IPS-NIHi7 (cell line): ENCODE measurements around the gene C2CD4C.
"Not testable (repeated sequence)": the region's sequence is repeated elsewhere in the genome, so short reads cannot be mapped to it uniquely, and the experiment has no call there.

Experiments used
- DNase-seq: peaks from one replicate; pipeline ENCODE4 v3.0.0; 2012; ENCODE audit warnings: mixed read lengths; ENCODE audit errors: extremely low spot score

C2CD4C gene

GRCh38 chr19:400976-401865 lies 7.7 kb downstream of the C2CD4C start:
- DNase-seq, result no peak

- DNase-seq, result no peak
These were observed 9.6 kb downstream of the C2CD4C start for GRCh38 chr19:399370-399769.

DNA sequence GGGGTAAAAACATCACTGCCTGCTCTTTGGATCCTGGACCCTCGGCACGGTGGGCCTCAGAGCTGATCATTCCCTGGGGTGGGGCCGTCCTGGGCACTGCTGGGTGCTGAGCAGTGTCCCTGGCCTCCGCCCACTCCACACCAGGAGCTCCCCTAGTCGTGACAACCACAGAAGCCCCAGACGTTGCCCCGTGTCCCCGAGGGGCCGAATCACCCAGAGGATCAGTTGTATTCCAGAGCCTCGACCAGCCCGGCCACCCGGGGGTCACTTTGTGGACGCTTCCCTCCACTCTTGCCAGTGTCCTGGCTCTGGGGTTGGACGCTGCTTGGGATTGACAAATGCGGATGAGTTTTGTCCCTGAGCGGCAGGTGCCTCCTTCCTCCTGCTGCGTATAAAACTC lies 10.2 kb downstream of the C2CD4C start:
- DNase-seq, result no peak

DNA sequence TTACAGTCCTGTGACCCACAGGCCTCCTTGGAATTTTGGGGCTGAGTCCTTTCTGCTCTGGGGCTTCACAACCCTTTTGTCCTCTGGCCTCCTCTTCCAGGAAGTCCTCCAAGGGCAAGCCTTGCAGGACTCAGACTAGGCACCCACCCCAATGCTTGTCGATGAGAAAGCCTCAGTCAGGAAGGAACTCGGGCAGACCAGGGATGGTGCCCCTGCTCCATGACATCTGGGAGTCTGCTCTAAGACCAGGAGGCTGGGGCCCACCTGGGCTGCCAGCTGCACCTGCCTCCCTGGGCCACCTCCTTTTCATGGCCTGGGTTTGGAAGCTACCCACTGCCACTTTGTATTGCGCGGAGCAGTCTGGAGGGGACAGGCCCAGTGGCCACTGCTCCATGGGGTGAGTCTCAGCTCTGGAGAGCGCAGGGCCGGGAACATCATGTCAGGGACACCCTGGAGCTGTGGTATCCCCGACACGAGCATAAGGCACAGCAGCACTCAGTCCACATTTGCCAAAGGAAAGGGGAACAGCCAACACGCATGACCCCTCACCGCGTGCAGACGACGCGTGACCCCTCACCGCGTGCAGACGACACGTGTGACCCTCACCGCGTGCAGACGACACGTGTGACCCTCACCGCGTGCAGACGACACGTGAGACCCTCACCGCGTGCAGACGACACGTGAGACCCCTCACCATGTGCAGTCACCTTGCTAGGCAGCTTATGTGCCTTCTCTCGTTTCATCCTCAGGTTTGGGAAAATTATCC lies 10.8 kb downstream of the C2CD4C start:
- no peak for DNase-seq

DNA sequence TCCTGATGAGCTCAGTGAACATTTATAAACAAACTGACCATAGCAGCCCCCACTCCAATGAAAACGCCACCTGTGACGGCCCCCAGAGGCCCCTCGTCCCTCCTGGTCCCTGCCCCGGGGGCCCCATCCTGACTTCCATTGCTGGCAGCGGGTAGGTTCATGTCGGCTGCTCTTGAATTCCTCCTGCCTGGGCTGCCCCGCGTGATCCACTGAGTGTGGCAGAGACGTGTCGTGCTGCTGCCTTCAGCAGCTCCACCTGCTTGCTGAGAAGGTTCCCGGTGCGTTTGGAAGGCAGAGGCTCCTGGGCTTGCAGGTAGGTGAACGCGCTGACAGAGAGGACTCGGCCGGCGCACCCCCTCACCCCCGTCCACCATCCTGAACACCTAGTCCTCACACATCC lies 11.6 kb downstream of the C2CD4C start:
- no peak for DNase-seq

DNA sequence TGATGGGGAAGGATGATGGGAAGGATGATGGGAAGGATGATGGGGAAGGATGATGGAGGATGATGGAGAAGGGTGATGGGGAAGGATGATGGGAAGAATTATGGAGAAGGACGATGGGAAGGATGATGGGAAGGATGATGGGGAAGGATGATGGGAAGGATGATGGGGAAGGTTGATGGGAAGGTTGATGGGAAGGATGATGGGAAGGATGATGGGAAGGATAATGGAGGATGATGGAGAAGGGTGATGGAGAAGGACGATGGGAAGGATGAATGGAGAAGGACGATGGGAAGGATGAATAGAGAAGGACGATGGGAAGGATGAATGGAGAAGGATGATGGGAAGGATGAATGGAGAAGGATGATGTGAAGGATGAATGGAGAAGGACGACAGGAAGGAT lies 13.5 kb downstream of the C2CD4C start:
- DNase-seq, result no peak

DNA sequence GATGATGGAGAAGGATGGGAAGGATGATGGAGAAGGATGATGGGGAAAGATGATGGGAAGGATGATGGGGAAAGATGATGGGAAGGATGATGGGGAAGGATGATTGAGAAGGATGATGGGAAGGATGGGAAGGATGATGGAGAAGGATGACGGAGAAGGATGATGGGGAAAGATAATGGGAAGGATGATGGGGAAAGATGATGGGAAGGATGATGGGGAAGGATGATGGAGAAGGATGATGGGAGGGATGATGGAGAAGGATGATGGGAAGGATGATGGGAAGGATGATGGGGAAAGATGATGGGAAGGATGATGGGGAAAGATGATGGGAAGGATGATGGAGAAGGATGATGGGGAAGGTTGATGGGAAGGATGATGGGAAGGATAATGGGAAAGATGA lies 14.1 kb downstream of the C2CD4C start:
- not testable (repeated sequence) for DNase-seq

DNA sequence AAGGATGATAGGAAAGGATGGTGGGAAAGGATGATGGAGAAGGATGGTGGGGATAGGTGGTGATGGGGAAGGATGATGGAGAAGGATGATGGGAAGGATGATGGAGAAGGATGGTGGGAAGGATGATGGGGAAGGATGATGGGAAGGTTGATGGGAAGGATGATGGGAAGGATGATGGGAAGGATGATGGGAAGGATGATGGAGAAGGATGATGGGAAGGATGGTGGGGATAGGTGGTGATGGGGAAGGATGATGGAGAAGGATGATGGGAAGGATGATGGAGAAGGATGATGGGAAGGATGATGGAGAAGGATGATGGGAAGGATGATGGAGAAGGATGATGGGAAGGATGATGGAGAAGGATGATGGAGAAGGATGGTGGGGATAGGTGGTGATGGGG lies 15.4 kb downstream of the C2CD4C start:
- not testable (repeated sequence) for DNase-seq

DNA sequence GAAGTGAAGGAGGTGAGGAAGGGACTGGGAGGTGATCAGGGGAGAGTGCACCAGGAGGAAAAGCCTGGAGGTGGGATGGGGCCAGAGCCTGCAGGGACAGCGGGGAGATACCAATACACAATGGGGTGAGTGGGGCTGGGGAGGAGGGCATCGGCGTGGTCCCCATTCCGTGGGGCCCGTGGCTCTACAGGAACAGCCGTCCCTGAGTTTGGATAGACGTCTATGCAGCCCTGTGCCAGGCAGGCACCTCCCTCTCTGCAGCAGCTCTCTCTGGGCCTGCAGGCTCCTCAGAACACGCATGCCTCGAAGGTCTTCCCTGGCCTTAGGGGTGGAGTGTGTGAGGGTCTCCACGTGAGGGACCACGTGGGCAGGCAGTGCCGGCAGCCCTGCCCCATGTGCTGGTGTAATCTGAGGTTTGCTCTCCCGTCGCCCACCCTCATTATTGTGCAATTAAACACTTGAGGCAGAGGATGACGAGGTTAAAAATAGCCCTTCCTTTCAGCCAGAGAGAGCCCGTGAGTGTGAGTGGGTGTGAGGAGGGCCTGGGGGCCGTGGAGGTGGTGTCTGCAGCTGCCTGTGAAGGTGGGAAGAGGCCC lies 16.5 kb downstream of the C2CD4C start:
- no peak for DNase-seq

DNA sequence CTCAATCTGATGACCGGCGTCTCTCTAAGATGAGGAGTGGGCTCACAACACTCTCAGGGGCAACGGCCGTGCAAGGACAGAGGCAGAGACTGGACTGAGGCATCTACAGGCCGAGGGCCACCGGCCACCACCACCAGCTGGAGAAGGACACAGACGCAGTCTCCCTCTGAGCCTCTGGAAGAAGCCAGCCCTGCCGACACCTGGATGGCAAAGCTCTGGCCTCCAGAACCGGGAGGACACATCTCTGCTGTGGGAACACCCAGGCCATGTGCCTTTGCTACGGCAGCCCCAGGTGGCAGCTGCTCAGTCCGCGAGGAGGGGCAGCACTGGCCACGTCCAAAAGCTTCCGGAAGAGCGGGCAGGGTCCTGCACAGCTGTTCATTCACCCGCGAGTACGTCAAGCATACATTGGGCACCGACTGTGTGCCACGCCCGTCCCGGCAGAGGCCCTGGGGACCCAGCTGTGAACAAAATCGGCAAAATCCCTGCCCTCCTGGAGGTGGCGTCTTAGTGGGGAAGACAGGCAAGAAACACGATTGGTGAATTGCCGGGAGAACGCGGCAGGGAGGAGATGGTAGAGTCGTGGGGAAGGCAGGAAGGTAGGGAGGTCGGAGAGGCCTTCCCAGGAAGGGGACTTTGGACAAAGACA lies 17.1 kb downstream of the C2CD4C start:
- DNase-seq, result no peak

DNA sequence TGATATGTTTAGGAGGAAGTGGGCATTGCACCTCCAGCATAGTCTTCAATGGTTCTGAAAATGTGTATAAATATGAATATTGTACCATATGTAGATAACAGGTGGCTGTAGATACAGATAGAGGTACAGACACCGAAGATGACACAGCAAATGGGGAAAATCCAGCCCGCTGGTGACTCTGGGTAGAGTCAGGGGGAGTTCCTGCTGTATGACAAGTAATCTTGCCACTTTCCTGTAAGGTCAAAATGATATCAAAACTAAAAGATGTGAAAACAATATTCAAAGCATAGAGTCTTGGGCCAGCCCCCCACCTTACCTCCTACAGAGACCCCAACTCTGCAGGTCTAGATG lies 17.8 kb downstream of the C2CD4C start:
- no peak for DNase-seq

DNA sequence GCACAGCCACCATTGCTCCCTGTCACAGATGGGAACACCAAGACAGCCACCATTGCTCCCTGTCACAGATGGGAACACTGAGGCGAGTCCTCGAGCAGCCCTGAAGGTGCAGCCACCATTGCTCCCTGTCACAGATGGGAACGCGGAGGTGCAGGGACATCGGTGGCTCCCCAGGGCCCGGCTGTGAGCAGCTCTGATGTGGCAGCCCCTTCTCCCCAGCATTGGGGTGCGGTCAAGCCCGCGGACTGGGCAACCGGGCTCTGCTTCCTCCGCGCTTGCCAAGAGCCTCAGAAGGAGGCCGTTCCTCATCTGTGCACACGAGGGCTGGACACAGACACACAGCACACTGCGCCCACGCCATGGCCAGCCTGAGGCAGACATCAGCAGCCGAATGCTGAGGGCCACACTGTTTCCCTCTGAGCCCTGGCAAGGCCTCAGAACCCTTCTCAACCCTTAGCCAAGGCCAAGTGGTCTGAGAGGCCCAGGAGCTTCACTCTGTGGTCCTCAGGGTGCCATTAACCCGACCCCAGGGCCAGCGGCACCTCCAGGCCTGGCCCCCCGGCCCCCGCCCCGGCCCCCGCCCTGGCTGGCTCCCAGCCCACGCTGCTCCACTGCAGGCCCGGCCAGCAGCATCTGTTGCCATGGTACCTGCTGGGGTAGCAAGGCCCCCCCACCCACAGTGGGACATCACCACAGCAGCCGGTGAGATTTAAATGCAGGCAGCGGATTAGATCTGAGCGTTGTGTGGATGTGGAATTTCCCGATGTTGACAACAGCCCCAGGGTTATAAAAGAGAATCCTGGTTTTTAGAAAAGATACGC lies 18.4 kb downstream of the C2CD4C start:
- DNase-seq, result no peak

- no peak for DNase-seq
These were observed 19.0 kb downstream of the C2CD4C start for GRCh38 chr19:389935-390289.

DNA sequence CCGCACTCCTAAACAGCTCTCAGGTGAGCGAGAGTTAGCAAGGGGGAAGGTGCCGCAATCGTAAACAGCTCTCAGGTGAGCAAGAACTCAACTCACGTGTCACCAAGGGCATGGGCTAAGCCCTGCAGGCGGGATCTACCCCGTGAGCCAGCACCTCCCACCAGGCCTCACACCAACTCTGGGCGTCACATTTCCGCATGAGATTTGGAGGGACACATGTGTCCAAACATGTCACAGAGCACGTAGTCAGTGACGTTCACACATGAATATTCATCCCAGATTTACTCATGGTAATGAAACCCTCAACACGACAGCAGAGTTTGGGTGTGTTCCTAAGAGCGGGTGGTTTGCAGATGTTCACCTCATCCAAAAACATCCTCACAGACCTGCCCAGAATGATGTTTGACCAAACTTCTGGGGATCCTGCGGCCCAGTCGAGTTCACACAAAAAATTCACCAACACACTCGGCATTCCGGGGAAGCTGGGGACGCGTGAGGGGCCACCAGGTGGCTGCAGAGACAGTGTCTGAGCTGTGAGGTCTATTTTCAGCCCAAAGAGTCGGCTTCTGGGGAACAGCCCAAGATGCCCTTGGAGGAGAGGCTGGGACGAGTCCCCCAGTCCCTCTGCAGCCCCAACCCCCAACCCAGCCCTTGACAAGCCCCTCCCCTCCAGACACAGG lies 19.6 kb downstream of the C2CD4C start:
- DNase-seq, result no peak

DNA sequence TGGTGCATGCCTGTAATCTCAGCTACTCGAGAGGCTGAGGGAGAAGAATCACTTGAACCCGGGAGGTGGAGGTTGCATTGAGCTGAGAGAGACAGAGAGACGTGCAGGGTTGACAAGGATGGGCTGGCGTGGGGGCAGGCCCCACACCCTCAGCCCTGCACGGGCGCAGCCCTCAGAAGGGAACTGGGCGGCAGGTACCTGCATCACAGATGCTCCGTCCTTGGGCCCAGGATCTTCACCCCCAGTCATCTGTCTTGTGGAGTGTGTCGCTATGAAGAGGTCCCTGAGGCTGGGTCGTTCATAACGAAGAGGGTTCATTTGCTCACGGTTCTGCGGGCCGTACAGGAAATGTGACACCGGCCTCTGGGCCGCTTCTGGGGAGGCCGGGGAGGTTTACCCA lies 20.3 kb downstream of the C2CD4C start:
- DNase-seq, result no peak

- DNase-seq, result no peak
These were observed 21.2 kb downstream of the C2CD4C start for GRCh38 chr19:387777-388176.

DNA sequence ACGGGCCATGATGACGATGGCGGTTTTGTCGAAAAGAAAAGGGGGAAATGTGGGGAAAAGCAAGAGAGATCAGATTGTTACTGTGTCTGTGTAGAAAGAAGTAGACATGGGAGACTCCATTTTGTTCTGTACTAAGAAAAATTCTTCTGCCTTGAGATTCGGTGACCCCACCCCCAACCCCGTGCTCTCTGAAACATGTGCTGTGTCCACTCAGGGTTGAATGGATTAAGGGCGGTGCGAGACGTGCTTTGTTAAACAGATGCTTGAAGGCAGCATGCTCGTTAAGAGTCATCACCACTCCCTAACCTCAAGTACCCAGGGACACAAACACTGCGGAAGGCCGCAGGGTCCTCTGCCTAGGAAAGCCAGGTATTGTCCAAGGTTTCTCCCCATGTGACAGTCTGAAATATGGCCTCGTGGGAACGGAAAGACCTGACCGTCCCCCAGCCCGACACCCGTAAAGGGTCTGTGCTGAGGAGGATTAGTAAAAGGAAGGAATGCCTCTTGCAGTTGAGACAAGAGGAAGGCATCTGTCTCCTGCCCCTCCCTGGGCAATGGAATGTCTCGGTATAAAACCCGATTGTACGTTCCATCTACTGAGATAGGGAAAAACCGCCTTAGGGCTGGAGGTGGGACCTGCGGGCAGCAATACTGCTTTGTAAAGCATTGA lies 22.2 kb downstream of the C2CD4C start:
- DNase-seq, result not testable (repeated sequence)

DNA sequence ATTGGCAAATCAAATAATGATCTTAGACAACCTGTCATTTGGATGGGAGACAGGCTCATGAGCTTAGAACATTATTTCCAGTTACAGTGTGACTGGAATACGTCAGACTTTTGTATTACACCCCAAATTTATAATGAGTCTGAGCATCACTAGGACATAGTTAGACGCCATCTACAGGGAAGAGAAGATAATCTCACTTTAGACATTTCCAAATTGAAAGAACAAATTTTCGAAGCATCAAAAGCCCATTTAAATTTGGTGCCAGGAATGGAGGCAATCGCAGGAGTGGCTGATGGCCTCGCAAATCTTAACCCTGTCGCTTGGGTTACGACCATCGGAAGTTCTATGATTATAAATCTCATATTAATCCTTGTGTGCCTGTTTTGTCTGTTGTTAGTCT lies 22.8 kb downstream of the C2CD4C start:
- not testable (repeated sequence) for DNase-seq

GRCh38 chr19:384799-385169 lies 24.2 kb downstream of the C2CD4C start:
- DNase-seq, result no peak
